Fibroblast of skin of left biceps (primary cell): ENCODE results near the gene UGT1A9.
"Not testable (repeated sequence)": the region's sequence is repeated elsewhere in the genome, so short reads cannot be mapped to it uniquely, and the experiment has no call there.

Experiments used
- DNase-seq, 2 experiments: peaks; one replicate each; pipeline ENCODE4 v3.0.0-alpha.2; 2013; ENCODE audit warnings: low read depth in 2 of 2

The UGT1A9 gene

DNA sequence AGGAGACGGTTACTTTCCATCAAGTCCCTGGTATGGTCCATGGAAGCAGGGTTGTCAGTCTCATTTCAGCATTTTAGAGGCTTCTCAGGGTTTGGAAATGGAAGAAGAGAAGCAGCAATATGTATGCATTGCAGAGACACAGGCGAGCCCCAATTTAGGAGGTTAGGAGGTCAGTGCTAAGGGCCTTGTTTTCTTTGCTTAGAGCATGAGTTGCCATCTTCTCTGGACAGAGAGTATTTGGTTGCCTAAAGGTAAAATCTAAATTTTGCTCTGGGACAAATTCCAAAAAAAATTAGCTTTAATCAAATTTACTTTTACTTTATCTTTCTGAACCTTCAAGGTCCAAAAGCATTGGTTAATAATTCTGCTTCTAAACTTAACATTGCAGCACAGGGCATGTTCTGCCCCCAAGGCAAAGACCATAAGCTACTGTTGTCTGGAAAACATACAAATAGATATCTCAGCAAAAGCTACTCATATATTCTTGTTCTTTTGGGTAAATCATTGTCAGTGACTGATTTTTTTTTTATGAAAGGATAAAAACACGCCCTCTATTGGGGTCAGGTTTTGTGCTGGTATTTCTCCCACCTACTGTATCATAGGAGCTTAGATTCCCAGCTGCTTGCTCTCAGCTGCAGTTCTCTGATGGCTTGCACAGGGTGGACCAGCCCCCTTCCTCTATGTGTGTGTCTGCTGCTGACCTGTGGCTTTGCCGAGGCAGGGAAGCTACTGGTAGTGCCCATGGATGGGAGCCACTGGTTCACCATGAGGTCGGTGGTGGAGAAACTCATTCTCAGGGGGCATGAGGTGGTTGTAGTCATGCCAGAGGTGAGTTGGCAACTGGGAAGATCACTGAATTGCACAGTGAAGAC, at the start of gene UGT1A9:
UGT1A9 (plus strand) TSS at position 609 of the 872 bp plus-strand sequence; CDS start at position 646, 37 bp downstream.
- no peak for DNase-seq

DNA sequence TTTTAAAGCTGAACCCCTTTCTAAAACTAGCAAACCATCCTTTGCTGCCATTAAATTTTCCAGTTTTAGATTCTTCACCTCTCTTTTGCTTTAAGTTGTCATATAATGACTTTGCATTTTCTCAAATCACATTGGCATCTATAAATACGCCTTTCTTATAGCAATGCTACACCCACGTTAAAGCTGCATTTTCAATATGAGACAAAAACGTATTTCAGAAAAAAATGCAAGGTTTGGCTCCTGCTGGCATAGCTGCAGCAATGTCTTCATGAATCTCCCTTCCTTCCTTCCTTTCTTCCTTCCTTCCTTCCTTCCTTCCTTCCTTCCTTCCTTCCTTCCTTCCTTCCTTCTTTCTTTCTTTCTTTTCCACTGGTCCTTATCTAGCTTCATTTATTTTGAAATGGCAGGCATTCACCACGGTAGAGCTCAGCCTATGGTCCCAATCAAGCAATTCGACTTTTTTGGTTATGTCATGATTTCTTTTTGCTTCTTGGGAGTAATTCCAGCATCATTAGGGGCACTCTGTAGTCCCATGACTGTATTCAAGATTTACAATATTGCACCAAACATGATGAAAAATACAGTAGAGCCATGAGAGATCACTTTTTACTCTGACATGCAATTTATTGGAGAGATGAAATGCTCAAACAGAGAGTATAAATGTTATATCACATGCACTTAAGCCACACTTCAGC, 44.2 kb upstream of the UGT1A9 start:
- DNase-seq, result no peak

DNA sequence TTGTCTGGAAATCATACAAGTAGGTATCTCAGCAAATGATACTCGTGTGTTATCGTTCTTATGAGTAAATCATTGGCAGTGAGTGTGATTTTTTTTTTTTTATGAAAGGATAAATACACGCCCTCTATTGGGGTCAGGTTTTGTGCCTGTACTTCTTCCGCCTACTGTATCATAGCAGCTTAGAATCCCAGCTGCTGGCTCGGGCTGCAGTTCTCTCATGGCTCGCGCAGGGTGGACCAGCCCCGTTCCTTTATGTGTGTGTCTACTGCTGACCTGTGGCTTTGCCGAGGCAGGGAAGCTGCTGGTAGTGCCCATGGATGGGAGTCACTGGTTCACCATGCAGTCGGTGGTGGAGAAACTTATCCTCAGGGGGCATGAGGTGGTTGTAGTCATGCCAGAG, 35.4 kb upstream of the UGT1A9 start, which contains the start of gene UGT1A10:
UGT1A10 (plus strand) TSS at position 143 of the 400 bp plus-strand sequence; CDS start at position 218, 75 bp downstream.
- not testable (repeated sequence) for DNase-seq

DNA sequence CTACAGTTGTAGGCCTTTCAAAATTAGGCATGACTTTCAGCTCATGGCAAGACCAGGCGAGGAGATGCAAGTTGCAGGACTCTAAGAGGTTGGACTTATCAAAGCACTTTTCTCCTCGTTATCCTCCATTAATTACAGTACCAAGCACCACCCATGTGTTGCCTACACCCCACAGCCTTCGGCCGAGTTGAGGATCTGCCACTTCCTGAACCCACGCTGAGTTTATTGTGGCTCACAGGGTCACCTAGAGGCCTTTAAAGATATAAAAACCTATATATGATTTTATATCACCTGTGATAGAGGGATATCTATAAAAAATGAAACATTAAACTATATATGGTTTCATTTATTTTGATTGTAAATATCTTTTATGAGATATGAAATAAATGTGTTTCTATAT, 32.9 kb upstream of the UGT1A9 start:
- DNase-seq, result no peak

DNA sequence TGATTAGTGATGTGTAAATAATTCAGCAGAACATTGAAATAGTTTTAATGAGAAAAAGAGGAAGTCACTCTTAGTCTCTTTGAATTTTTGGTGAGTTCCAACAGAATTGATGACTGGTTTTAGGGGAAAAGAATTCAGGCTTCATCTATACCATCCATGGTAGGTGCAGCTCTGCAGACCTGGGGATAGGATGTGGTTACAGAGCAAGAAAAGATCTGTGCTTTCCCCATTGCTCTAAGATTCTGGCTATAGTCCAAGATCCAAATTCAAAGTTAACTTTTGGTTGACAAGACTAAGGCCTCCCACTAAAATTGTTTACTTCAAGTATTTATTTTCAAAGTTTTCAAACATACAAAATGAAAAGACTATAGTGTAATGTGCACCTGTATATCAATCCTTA, 31.8 kb upstream of the UGT1A9 start:
- DNase-seq, result no peak

- DNase-seq, result no peak
These were observed 28.6 kb upstream of the UGT1A9 start for GRCh38 chr2:233643128-233643527.

GRCh38 chr2:233646033-233646432, 25.7 kb upstream of the UGT1A9 start:
- not testable (repeated sequence) for DNase-seq

- DNase-seq, result no peak
These were observed 20.7 kb upstream of the UGT1A9 start for GRCh38 chr2:233650981-233651380.

GRCh38 chr2:233651430-233651829, 20.3 kb upstream of the UGT1A9 start:
- DNase-seq, result no peak

DNA sequence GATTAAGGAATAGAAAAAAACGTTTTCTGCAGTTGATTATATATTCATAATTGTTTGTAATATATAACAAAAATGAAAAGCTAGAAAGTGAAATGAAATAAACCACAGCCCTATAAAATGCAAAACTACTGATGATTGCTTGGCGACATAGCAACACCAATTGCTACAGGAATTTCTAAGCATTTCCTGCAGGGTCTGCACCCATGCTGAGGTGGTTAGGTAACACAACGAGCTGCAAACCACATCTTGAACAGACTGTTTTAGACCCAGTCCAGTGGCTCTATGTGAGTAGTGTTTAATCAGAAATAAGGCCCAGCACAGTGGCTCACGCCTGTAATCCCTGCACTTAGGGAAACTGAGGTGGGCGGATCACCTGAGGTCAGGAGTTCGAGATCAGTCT, 17.2 kb upstream of the UGT1A9 start:
- no peak for DNase-seq

GRCh38 chr2:233655043-233655442, 16.7 kb upstream of the UGT1A9 start:
- DNase-seq, result no peak

- not testable (repeated sequence) for DNase-seq
These were observed 15.8 kb upstream of the UGT1A9 start for GRCh38 chr2:233655943-233656342.

GRCh38 chr2:233656443-233656842, 15.3 kb upstream of the UGT1A9 start:
- DNase-seq, result no peak

GRCh38 chr2:233658610-233659009, 13.1 kb upstream of the UGT1A9 start:
- no peak for DNase-seq

DNA sequence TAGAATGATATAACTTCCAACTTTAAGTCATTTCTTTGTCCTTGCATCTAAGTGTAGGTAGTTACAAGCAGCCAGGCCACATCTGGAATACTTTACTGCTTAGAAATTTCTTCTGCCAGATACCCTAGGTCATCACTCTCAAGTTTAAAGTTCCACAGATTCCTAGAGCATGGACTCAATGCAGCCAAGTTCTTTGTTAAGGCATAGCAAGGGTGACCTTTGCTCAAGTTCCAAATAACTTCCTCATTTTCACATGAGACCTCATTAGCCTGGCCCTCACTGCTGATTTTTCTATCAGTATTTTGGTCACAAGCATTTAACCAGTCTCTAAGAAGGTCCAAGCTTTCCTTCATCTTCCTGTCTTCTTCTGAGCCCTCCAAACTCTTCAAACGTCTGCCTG, 7.8 kb upstream of the UGT1A9 start:
- DNase-seq, result no peak

- DNase-seq, result no peak
These were observed 3.0 kb upstream of the UGT1A9 start for GRCh38 chr2:233668605-233669260.

- no peak for DNase-seq
These were observed 1.2 kb downstream of the UGT1A9 start for GRCh38 chr2:233672886-233673285.

- DNase-seq, result no peak
These were observed 2.2 kb downstream of the UGT1A9 start for GRCh38 chr2:233673896-233674295.

DNA sequence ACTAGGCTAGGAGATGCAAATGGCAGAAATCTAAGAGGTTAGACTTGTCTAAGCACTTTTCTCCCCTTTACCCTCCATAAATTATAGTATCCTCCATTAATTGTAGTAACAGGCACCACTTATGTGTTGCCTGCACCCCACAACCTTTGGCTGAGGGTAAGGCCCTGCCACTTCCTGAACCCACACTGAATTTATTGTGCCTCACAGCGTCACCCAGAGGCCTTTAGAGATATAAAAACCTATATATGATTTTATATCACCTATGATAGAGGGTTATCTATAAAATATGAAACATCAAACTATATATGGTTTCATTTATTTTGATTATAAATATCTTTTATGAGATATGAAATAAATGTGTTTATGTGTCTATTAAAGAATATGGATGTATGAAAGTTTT, 2.6 kb downstream of the UGT1A9 start:
- DNase-seq, result no peak

DNA sequence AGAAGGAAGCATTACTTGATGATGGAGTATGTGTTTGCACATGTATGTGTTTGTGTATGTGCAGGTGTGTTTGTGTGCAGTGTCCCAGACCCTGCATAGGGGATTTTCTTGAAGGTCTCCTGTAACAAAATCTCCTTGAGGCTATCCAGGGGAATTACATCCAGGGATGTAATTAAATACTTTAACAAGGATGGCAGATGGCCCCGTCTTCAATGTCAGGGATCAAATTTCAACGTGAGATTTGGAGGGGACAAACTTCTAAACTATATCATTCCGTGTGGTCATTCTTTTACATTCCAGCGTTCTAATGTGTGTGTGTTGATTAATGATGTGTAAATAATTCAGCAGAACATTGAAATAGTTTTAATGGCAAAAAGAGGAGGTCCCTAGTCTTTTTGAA, 3.3 kb downstream of the UGT1A9 start:
- DNase-seq, result no peak

DNA sequence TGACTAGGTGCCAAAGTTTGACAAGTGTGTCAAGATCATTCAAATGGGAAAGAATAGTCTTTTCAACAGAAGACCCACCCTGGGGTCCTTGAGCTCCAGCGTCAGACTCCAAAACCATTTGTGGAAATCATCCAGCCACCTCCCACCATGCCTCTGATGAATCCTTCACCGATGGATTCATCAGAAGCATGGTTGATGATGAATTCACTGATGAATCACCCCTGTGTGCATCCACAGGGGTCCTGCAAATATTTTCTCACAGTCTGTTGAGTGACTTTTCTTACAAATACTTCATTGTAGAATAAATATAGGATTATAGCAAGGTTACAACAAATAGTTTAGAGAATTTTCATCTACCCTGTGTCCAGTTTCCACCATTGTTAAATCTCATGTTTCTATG, 4.3 kb downstream of the UGT1A9 start:
- no peak for DNase-seq

GRCh38 chr2:233679196-233679595, 7.5 kb downstream of the UGT1A9 start:
- DNase-seq, result no peak
